ENCODE data around the gene PLCH1.

DNA sequence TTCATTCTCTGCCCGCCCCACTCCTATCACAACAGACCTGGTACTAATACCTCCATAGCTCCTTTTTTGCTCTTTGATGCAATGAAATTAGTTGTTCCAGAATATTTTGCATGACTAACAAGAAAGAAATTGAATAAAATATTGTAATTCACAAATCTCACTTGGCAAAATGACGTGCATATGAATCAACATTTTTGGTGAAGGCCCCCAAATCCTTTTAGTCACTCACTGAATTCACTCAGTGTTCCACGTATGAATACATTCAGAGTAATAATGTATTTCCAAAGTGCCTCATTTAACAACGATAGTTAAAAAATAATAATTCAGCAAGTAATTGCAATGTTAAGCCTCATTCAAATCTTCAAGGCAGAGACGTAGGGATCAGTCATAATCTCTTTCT is 302.8 kb downstream of the PLCH1 start:
- TF ChIP-seq, protein P1, sequence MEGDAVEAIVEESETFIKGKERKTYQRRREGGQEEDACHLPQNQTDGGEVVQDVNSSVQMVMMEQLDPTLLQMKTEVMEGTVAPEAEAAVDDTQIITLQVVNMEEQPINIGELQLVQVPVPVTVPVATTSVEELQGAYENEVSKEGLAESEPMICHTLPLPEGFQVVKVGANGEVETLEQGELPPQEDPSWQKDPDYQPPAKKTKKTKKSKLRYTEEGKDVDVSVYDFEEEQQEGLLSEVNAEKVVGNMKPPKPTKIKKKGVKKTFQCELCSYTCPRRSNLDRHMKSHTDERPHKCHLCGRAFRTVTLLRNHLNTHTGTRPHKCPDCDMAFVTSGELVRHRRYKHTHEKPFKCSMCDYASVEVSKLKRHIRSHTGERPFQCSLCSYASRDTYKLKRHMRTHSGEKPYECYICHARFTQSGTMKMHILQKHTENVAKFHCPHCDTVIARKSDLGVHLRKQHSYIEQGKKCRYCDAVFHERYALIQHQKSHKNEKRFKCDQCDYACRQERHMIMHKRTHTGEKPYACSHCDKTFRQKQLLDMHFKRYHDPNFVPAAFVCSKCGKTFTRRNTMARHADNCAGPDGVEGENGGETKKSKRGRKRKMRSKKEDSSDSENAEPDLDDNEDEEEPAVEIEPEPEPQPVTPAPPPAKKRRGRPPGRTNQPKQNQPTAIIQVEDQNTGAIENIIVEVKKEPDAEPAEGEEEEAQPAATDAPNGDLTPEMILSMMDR (IDR thresholded peaks at IDR 0.05; ENCODE audit: low read depth, low read length), result no peak
- TF ChIP-seq EZH2phosphoT487 (IDR thresholded peaks at IDR 0.05; ENCODE audit: low read depth), result no peak
